Measurements from ENCODE around the gene HSPBP1. TPM values are rescaled to one million over a fixed set of nuclear protein-coding genes. Genes with fewer than 3 reads are reported as not detected.

The HSPBP1 gene, protein sequence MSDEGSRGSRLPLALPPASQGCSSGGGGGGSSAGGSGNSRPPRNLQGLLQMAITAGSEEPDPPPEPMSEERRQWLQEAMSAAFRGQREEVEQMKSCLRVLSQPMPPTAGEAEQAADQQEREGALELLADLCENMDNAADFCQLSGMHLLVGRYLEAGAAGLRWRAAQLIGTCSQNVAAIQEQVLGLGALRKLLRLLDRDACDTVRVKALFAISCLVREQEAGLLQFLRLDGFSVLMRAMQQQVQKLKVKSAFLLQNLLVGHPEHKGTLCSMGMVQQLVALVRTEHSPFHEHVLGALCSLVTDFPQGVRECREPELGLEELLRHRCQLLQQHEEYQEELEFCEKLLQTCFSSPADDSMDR
- 57.1 to 65.2 TPM (median 60.9 TPM) in 3 replicates for total RNA-seq (2021)
- percentile 52 among the genes with signal in this experiment for Bru-seq, nascent RNA
- long read RNA-seq, experiment 1, transcript HSPBP1-206 (7 exons, 1,449 nt), result minor isoform, 13 of 260 reads
- long read RNA-seq, experiment 1, transcript HSPBP1-202 (8 exons, 1,572 nt), result major isoform, 165 of 260 reads
- long read RNA-seq, experiment 1, partial matches to known transcripts, result 6 of 260 reads
- long read RNA-seq, experiment 1, other reads (novel, unspliced or antisense), result 73 of 260 reads
- long read RNA-seq, experiment 2, transcript HSPBP1-202 (8 exons, 1,572 nt), result major isoform, 21 of 88 reads
- long read RNA-seq, experiment 2, transcript HSPBP1-206 (7 exons, 1,449 nt), result minor isoform, 17 of 88 reads
- long read RNA-seq, experiment 2, partial matches to known transcripts, result 18 of 88 reads
- long read RNA-seq, experiment 2, other reads (novel, unspliced or antisense), result 28 of 88 reads
- long read RNA-seq, experiment 3, partial matches to known transcripts, result 10 of 13 reads
- long read RNA-seq, experiment 3, other reads (novel, unspliced or antisense), result 0 of 13 reads

DNA sequence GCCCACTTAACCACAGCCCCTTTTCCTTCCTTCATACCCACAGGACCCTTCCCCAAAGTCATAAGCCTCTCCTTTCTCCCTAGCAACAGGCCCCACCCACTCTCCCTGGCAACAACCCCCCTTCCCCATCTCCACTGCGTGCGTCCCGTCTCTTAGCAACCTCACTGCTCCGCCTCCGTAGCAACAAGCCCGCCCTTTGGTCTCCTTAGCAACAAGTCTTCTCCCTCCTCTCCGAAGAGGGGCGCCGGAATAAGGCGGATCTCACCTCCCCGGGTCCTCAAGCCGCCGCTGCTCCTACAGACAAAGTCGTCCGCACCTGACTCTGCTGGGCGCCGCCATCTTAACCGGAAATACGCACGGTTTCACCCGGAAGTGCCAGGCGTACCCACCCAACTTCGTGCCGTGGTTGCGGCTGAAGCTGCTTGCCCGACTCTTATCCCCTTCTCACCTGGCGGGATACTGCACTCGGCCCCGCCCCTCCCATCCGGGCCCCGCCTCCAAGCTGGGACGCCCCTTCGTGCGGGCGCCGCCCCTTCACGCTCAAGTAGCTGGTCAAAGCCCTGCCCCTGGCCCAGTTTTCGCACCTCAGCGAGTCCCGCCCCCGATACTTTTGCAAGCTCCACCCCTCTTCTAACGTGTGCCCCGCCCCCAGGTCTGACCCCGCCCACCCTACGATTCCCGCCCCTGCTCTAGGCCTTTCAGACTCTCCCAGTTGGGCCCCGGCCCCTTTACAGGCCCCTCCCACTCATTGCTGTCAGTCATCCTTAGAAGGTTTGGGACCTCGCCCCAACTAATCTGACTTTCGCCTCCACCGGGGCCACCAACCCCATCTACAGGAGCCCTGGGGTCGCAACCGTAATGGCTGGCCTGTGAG lies at the start of gene HSPBP1:
HSPBP1 (minus strand) TSS at position 341 of the 874 bp plus-strand sequence. CDS start 502 bp downstream, outside the sequence.
- Mint-ChIP-seq H3K27ac (peak within 1 kb of the TSS; percentile 99), H3K4me1 (peaks cover 18% of the 10 kb centered on the region), H3K9me3 (no peaks in the 10 kb centered on the region), H3K36me3 (no peaks in the 10 kb centered on the region; the same call in 1 of the 2 replicates), H3K27me3 (ENCODE audit: low read depth) (no peaks in the 10 kb centered on the region), H3K4me3 (peak within 1 kb of the TSS; percentile 96)
- ChIA-PET POLR2A (interaction anchor here (0.7 to 2.8 kb wide), 6 partner anchors 10 to 196 kb away, joined by 3 to 15 read pairs (median 3); partner anchors contain the start of genes KMT5C, PPP6R1 and ZNF628), CTCF (interaction anchor here (0.7 to 1.3 kb wide), 17 partner anchors 12 to 391 kb away, joined by 3 to 19 read pairs (median 4); partner anchors contain the start of genes DNAAF3, FIZ1, KMT5C and PPP6R1)
- ATAC-seq, result peak; percentile 91
- peak; percentile 99 for DNase-seq (ENCODE audit: low spot score)
- TF ChIP-seq, protein P1, sequence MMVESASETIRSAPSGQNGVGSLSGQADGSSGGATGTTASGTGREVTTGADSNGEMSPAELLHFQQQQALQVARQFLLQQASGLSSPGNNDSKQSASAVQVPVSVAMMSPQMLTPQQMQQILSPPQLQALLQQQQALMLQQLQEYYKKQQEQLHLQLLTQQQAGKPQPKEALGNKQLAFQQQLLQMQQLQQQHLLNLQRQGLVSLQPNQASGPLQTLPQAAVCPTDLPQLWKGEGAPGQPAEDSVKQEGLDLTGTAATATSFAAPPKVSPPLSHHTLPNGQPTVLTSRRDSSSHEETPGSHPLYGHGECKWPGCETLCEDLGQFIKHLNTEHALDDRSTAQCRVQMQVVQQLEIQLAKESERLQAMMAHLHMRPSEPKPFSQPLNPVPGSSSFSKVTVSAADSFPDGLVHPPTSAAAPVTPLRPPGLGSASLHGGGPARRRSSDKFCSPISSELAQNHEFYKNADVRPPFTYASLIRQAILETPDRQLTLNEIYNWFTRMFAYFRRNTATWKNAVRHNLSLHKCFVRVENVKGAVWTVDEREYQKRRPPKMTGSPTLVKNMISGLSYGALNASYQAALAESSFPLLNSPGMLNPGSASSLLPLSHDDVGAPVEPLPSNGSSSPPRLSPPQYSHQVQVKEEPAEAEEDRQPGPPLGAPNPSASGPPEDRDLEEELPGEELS (CRISPR knock-in tag; IDR thresholded peaks at IDR 0.05), result peak; percentile 37; the same call in 1 of the 2 replicates
- TF ChIP-seq, protein P2, sequence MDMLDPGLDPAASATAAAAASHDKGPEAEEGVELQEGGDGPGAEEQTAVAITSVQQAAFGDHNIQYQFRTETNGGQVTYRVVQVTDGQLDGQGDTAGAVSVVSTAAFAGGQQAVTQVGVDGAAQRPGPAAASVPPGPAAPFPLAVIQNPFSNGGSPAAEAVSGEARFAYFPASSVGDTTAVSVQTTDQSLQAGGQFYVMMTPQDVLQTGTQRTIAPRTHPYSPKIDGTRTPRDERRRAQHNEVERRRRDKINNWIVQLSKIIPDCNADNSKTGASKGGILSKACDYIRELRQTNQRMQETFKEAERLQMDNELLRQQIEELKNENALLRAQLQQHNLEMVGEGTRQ (CRISPR knock-in tag; IDR thresholded peaks at IDR 0.05), result peak; percentile 46; the same call in 1 of the 2 replicates
- TF ChIP-seq, protein P3, sequence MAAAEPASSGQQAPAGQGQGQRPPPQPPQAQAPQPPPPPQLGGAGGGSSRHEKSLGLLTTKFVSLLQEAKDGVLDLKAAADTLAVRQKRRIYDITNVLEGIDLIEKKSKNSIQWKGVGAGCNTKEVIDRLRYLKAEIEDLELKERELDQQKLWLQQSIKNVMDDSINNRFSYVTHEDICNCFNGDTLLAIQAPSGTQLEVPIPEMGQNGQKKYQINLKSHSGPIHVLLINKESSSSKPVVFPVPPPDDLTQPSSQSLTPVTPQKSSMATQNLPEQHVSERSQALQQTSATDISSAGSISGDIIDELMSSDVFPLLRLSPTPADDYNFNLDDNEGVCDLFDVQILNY (CRISPR knock-in tag; IDR thresholded peaks at IDR 0.05), result no peak
- TF ChIP-seq JUN (CRISPR knock-in tag; IDR thresholded peaks at IDR 0.05) (no peak), GABPB1 (CRISPR knock-in tag; IDR thresholded peaks at IDR 0.05) (peak; percentile 51; the same call in 1 of the 2 replicates), CREM (CRISPR knock-in tag; IDR thresholded peaks at IDR 0.05) (peak; percentile 69; the same call in 1 of the 2 replicates), NR2C2 (CRISPR knock-in tag; IDR thresholded peaks at IDR 0.05) (peak; percentile 67; the same call in 1 of the 2 replicates), ESRRA (CRISPR knock-in tag; IDR thresholded peaks at IDR 0.05; ENCODE audit: borderline replicate concordance) (no peak), CBFB (CRISPR knock-in tag; IDR thresholded peaks at IDR 0.05; ENCODE audit: low read depth) (no peak), SMAD3 (CRISPR knock-in tag; IDR thresholded peaks at IDR 0.05; ENCODE audit: borderline replicate concordance) (no peak), SP1 (CRISPR knock-in tag; conservative IDR thresholded peaks at IDR 0.05) (peak; percentile 96), ETV6 (CRISPR knock-in tag; IDR thresholded peaks at IDR 0.05) (0 out of 2 replicates have a peak, but pooled peaks have one; percentile 41), ZNF138 (CRISPR knock-in tag; conservative IDR thresholded peaks at IDR 0.05) (no peak), NR1H2 (CRISPR knock-in tag; IDR thresholded peaks at IDR 0.05) (no peak), FOXK1 (CRISPR knock-in tag; IDR thresholded peaks at IDR 0.05) (peak; percentile 86)
- TF ChIP-seq, protein P4, sequence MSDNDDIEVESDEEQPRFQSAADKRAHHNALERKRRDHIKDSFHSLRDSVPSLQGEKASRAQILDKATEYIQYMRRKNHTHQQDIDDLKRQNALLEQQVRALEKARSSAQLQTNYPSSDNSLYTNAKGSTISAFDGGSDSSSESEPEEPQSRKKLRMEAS (CRISPR knock-in tag; IDR thresholded peaks at IDR 0.05), result peak; percentile 66
- TF ChIP-seq, protein P5, sequence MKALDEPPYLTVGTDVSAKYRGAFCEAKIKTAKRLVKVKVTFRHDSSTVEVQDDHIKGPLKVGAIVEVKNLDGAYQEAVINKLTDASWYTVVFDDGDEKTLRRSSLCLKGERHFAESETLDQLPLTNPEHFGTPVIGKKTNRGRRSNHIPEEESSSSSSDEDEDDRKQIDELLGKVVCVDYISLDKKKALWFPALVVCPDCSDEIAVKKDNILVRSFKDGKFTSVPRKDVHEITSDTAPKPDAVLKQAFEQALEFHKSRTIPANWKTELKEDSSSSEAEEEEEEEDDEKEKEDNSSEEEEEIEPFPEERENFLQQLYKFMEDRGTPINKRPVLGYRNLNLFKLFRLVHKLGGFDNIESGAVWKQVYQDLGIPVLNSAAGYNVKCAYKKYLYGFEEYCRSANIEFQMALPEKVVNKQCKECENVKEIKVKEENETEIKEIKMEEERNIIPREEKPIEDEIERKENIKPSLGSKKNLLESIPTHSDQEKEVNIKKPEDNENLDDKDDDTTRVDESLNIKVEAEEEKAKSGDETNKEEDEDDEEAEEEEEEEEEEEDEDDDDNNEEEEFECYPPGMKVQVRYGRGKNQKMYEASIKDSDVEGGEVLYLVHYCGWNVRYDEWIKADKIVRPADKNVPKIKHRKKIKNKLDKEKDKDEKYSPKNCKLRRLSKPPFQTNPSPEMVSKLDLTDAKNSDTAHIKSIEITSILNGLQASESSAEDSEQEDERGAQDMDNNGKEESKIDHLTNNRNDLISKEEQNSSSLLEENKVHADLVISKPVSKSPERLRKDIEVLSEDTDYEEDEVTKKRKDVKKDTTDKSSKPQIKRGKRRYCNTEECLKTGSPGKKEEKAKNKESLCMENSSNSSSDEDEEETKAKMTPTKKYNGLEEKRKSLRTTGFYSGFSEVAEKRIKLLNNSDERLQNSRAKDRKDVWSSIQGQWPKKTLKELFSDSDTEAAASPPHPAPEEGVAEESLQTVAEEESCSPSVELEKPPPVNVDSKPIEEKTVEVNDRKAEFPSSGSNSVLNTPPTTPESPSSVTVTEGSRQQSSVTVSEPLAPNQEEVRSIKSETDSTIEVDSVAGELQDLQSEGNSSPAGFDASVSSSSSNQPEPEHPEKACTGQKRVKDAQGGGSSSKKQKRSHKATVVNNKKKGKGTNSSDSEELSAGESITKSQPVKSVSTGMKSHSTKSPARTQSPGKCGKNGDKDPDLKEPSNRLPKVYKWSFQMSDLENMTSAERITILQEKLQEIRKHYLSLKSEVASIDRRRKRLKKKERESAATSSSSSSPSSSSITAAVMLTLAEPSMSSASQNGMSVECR (CRISPR knock-in tag; IDR thresholded peaks at IDR 0.05; ENCODE audit: borderline replicate concordance), result no peak
- TF ChIP-seq, protein P6, sequence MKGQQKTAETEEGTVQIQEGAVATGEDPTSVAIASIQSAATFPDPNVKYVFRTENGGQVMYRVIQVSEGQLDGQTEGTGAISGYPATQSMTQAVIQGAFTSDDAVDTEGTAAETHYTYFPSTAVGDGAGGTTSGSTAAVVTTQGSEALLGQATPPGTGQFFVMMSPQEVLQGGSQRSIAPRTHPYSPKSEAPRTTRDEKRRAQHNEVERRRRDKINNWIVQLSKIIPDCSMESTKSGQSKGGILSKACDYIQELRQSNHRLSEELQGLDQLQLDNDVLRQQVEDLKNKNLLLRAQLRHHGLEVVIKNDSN (CRISPR knock-in tag; IDR thresholded peaks at IDR 0.05), result peak; percentile 31; the same call in 1 of the 2 replicates
- TF ChIP-seq, protein P7, sequence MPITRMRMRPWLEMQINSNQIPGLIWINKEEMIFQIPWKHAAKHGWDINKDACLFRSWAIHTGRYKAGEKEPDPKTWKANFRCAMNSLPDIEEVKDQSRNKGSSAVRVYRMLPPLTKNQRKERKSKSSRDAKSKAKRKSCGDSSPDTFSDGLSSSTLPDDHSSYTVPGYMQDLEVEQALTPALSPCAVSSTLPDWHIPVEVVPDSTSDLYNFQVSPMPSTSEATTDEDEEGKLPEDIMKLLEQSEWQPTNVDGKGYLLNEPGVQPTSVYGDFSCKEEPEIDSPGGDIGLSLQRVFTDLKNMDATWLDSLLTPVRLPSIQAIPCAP (CRISPR knock-in tag; IDR thresholded peaks at IDR 0.05), result no peak
- TF ChIP-seq, protein P8, sequence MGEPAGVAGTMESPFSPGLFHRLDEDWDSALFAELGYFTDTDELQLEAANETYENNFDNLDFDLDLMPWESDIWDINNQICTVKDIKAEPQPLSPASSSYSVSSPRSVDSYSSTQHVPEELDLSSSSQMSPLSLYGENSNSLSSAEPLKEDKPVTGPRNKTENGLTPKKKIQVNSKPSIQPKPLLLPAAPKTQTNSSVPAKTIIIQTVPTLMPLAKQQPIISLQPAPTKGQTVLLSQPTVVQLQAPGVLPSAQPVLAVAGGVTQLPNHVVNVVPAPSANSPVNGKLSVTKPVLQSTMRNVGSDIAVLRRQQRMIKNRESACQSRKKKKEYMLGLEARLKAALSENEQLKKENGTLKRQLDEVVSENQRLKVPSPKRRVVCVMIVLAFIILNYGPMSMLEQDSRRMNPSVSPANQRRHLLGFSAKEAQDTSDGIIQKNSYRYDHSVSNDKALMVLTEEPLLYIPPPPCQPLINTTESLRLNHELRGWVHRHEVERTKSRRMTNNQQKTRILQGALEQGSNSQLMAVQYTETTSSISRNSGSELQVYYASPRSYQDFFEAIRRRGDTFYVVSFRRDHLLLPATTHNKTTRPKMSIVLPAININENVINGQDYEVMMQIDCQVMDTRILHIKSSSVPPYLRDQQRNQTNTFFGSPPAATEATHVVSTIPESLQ (CRISPR knock-in tag; IDR thresholded peaks at IDR 0.05), result no peak
